H1 (cell line): Measurements from ENCODE around the gene ASS1.

Source experiments
- CEBPB ChIP-seq: IDR thresholded peaks from 2 replicates; pipeline ENCODE4 v1.6.1; 2012; ENCODE audit warnings: low read depth, low read length
- CHD1 ChIP-seq: IDR thresholded peaks from 2 replicates; pipeline ENCODE4 v1.6.1; 2012; ENCODE audit warnings: low read depth, low read length, improper control_type of control experiment
- CHD2 ChIP-seq: IDR thresholded peaks from 2 replicates; pipeline ENCODE4 v1.6.1; 2012; ENCODE audit warnings: low read length, improper control_type of control experiment
- CTCF ChIP-seq, 3 experiments: IDR thresholded peaks; 1 replicate in 2 of 3; 2 replicates in 1 of 3; pipeline versions ENCODE4 v1.5.1 to v1.6.1; 2011; ENCODE audit warnings: low read length in 3 of 3, mild to moderate bottlenecking in 3 of 3, inconsistent platforms in 2 of 3, low read depth in 1 of 3, moderate library complexity in 1 of 3; ENCODE audit not compliant: insufficient read depth in 1 of 3; ENCODE audit errors: control extremely low read depth in 1 of 3
- EP300 ChIP-seq, 2 experiments: IDR thresholded peaks; 1 replicate in 1 of 2; 2 replicates in 1 of 2; pipeline ENCODE4 v1.6.1; 2011 to 2012; ENCODE audit warnings: low read depth in 2 of 2, low read length in 2 of 2, mild to moderate bottlenecking in 2 of 2, borderline replicate concordance in 1 of 2, inconsistent platforms in 1 of 2, moderate library complexity in 1 of 2
- GABPA ChIP-seq: IDR thresholded peaks from 2 replicates; pipeline ENCODE4 v1.6.1; 2011; ENCODE audit warnings: mild to moderate bottlenecking, low read length, moderate library complexity, borderline replicate concordance; ENCODE audit not compliant: insufficient read depth
- JUN ChIP-seq: IDR thresholded peaks from 2 replicates; pipeline ENCODE4 v1.6.1; 2011; ENCODE audit warnings: low read depth, mild to moderate bottlenecking, improper control_type of control experiment, low read length
- MAFK ChIP-seq: IDR thresholded peaks from 2 replicates; pipeline ENCODE4 v1.6.1; 2012; ENCODE audit warnings: low read depth, mild to moderate bottlenecking, improper control_type of control experiment, low read length
- MAX ChIP-seq: IDR thresholded peaks from 2 replicates; pipeline ENCODE4 v1.6.1; 2012; ENCODE audit warnings: inconsistent platforms
- POLR2A ChIP-seq, 2 experiments: IDR thresholded peaks; 1 replicate in 1 of 2; 2 replicates in 1 of 2; pipeline ENCODE4 v1.6.1; 2011; ENCODE audit warnings: low read depth in 2 of 2, low read length in 2 of 2, mild to moderate bottlenecking in 2 of 2; ENCODE audit errors: control extremely low read depth in 1 of 2
- RFX5 ChIP-seq: IDR thresholded peaks from 2 replicates; pipeline ENCODE4 v1.6.1; 2011; ENCODE audit warnings: low read depth, low read length, improper control_type of control experiment, borderline replicate concordance
- SIX5 ChIP-seq: IDR thresholded peaks from 2 replicates; pipeline ENCODE4 v1.6.1; 2011; ENCODE audit warnings: mild to moderate bottlenecking, low read depth, low read length
- USF2 ChIP-seq: IDR thresholded peaks from 2 replicates; pipeline ENCODE4 v1.6.1; 2011; ENCODE audit warnings: low read length, improper control_type of control experiment
- ZNF274 ChIP-seq: IDR thresholded peaks from 2 replicates; pipeline ENCODE4 v1.7.0; 2012; ENCODE audit warnings: low read length, borderline replicate concordance; ENCODE audit errors: extremely low read depth

- no peak for TF ChIP-seq CTCF (IDR thresholded peaks at IDR 0.05; ENCODE audit: control extremely low read depth in 1 of 3, insufficient read depth in 1 of 3, low read depth in 1 of 3, low read length in 3 of 3)
- no peak for TF ChIP-seq POLR2A (IDR thresholded peaks at IDR 0.05; ENCODE audit: control extremely low read depth in 1 of 2, low read depth in 2 of 2, low read length in 2 of 2)
- no peak for TF ChIP-seq MAFK
- TF ChIP-seq CHD1, result no peak
- TF ChIP-seq SIX5, result no peak
- no peak for TF ChIP-seq USF2
- no peak for TF ChIP-seq GABPA
- TF ChIP-seq ZNF274, result no peak
- TF ChIP-seq CEBPB, result no peak
- no peak for TF ChIP-seq MAX
- no peak for TF ChIP-seq EP300 (IDR thresholded peaks at IDR 0.05; ENCODE audit: borderline replicate concordance in 1 of 2, low read depth in 2 of 2, low read length in 2 of 2)
- TF ChIP-seq RFX5, result no peak
- no peak for TF ChIP-seq CHD2
- no peak for TF ChIP-seq JUN
These were observed 22.2 kb upstream of the ASS1 start for GRCh38 chr9:130422546-130422945.
